GM19043 (cell line): Measurements from ENCODE around the gene RGS3.
"Not testable (repeated sequence)": the region's sequence is repeated elsewhere in the genome, so short reads cannot be mapped to it uniquely, and the experiment has no call there.

Experiments used
- ATAC-seq: cut with Tn5 transposase; IDR thresholded peaks from one replicate; pipeline ENCODE4 v1.9.1; 2021; ENCODE audit warnings: low read depth; ENCODE audit not compliant: unreplicated experiment

The RGS3 gene

GRCh38 chr9:113463418-113464285 is at the start of gene RGS3:
RGS3 (plus strand) TSS chr9:113463727; CDS start chr9:113463803, 76 bp downstream.
- ATAC-seq, result no peak

DNA sequence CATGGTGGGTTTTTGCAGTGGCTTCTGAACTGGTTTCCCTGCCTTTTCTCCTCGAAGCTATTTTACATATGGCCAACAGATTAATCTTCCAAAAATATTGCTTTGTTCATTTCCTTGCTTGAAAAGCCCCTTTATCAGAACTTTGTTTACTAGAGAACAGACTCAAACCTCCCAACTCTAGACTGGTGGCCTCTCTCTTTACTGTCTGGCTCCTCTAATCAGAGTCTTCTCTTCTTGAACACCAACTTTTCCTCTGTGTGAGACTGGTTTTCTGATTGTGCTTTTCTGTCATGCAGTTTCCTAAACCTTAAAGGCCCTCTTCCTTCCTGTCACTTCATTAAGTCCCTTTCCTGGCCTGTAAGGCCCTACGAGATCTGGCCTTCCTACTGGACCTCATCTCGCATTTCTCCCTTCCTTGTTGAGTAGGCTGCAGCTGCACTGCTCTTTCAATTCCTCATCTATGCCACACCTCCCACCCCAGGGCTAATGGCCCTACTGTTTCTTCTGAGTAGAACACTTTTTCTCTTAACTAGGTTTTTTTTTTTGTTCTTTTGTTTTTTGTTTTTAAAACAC is 47.3 kb upstream of the RGS3 start:
- ATAC-seq, result peak; percentile 97

DNA sequence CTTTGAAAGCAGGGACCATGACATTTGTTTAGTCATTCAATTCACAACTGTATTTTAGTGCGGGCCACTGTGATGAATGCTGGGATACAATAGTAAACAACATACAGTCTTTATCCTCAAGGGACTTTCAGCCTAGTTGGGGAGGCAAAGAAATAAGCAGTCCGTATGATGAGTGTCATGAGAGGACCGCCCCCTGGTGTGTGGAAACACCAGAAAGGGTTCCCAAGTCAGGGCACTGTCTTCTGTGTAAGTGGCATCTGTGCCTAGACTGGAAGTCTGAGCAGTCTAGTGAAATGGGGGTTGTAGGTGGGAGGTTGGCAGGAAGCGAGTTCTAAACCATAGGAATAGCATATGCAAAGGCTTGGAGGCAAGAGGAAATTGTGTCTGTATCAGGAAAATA is 46.2 kb upstream of the RGS3 start:
- ATAC-seq, result no peak

DNA sequence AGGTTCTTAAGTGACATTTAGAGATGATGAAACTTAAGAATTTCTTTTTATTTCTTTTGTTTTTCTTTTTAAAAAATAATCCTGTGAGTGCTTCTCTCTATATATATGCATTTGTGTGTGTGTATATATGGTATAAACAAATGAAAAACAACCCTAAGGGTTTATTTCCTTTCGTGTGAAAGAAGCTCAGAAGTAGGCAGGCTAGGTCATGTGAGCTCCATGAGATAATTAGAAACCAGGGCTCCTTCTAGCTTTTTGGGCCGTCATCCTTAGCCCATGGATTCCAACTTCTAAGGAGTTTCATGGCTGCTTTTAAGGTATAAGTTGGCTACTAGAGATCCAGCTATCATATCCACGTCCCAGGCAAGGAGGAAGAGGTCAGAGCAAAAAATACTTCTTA is 41.8 kb upstream of the RGS3 start:
- no peak for ATAC-seq

DNA sequence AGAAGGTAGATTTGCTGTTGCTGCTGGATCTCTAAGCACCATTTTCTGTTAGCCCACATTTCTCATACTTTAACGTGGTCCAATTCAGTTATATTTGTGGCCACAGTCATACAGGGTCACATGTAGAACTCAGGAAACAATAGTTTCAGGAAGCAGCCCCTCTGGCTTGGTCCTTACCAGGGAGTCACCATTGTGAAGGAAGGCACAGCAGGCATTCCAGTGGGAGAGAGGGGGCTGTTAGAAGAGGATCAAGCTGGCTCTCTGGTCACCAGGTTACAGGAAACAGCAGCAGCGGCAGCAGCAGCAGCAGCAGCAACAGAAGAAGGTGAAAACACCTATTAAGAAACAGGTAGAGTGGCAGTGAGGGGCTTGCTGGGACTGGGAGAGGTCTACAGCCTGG is 38.5 kb upstream of the RGS3 start:
- no peak for ATAC-seq

- no peak for ATAC-seq
Observed at GRCh38 chr9:113426701-113427100, 36.8 kb upstream of the RGS3 start.

GRCh38 chr9:113427629-113428028 is 35.9 kb upstream of the RGS3 start:
- no peak for ATAC-seq

DNA sequence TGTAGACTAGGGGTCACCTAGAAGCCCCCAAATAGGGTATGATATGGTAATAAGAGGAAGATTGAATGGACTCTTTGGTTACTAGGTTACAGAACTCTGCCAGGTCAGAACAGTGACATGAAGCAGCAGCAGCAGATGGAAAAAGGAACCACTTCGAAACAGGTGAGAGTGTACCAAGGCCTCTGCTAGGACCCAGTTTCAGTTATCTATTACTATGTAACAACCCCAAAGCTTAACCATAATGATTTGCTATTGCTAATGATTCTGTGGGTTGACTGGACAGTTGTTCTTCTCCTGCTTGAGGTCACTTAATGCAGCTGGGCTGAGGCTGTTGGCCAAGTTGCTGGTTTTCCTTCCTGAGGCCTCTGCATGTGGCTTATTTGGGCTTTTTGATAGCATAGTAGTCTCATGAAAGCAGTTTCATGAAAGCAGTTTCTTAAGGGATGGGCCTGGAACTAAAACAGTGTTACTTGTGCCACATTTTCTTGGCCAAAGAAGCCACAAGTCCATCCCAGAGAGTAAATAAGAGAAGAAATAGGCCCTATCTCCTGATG is 35.4 kb upstream of the RGS3 start:
- ATAC-seq, result no peak

GRCh38 chr9:113431191-113431590 is 32.3 kb upstream of the RGS3 start:
- ATAC-seq, result no peak

- no peak for ATAC-seq
Observed at GRCh38 chr9:113436728-113437515, 26.6 kb upstream of the RGS3 start.

- ATAC-seq, result not testable (repeated sequence)
Observed at GRCh38 chr9:113437716-113438115, 25.8 kb upstream of the RGS3 start.

GRCh38 chr9:113444736-113445135 is 18.8 kb upstream of the RGS3 start:
- no peak for ATAC-seq

GRCh38 chr9:113446323-113446740 is 17.2 kb upstream of the RGS3 start:
- ATAC-seq, result no peak

GRCh38 chr9:113449376-113449775 is 14.2 kb upstream of the RGS3 start:
- no peak for ATAC-seq

DNA sequence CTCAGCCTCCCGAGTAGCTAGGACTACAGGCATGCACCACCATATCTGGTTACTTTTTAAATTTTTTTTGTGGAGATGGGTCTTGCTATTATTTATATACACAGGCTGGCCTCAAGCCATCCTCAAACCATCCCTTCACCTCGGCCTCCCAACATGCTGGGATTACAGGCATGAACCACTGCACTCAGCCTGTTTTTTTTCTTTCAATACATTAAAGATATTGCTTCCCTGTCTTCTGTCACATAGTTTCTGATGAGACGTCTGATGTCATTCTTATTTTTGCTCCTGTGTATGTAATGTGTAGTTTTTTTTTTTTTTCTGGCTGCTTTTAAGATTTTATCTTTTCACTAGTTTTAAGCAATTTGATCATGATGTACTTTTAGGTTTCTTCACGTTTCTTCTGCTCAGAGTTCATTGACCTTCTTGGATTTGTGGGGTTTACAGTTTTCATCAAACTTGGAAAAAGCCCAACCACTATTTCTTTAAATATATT is 11.4 kb upstream of the RGS3 start:
- ATAC-seq, result no peak

DNA sequence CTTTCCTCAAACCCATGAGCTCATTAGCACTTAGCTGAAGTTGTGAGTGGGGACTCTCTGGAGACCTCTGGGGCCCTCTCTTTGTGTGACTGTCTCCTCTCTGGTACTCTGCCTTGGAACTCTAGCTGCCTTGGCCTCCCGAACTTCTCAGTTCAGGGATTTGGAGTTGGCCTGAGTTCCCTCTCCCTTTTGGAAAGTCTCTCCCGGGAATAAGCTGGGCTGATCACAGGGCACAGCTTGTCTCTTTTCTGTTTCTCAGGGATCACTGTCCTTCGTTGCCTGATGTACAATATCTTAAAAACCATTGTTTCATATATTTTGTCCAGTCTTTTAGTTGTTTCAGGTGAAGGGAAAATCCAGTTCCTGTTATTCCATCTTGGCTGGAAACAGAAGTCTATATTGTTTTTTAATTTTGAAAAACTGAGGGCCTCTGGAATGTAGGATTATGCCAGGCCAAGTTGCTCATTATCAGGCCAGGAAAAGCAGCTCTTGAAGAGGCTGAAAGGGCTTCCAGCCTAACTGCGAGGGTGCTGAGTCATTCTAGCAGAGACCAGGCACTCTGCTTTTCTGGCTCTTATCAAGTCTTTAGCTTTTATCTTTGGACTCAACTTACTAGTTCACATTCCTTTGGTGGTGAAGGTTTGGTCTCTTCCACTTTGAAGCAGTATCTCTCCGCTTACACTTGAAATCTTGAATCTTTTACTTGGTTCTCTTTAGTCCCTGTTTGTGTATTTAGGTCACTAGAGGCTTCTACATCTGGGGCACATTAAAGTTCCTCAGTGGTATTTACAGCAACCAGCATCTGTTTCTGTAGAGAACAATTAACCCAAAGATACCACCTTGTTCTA is 8.4 kb upstream of the RGS3 start:
- no peak for ATAC-seq

- no peak for ATAC-seq
Observed at GRCh38 chr9:113456235-113456634, 7.3 kb upstream of the RGS3 start.

GRCh38 chr9:113461285-113461684 is 2.2 kb upstream of the RGS3 start:
- no peak for ATAC-seq

DNA sequence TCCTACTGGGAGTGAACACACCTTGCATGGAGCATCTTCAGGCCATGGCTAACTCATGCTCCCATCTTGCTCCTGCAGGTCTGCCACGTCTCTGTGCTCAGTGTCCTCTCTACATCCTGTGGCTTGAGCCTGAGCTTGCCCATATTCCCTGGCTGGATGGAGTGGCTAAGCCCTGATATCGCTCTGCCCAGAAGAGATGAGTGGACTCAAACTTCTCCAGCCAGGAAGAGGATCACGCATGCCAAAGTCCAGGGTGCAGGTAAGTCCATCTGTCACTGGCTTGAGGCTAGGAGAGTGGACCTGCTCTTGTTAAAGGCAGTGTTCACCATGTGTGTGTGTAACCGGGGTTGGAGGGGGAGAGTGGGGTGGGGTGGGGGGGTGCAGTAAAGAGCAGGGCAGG is 1.6 kb upstream of the RGS3 start:
- ATAC-seq, result no peak

DNA sequence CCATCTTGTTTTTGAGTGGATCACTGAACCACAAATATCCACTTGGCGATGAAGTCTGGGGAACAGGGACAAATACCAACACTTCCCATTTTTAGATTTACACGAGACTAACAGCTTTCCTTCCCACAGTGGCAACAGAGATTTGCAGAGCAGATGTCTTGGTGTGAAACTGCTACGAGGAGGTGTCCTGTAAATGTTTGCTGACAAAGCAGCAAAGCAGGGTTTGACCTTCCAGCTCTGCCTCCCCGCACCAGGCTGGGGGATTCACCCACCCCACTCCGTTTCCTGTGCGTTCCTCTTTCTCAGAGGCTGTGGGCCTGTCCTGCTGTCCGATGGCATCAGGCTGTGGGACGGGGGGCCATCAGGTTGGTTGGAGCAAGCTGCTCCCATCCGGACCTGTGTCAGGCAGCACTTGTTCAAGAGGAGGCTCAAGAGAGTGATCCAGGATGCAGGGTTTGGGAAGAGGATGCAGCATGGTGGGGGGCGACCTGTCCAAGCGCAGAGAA is 693 bp upstream of the RGS3 start:
- ATAC-seq, result no peak
